ENCODE data around the gene KRT7. TPM values are rescaled to one million over a fixed set of nuclear protein-coding genes. Genes with fewer than 3 reads are reported as not detected.

The KRT7 gene
- total RNA-seq, 2 experiments from 2014 or later: not detected

DNA sequence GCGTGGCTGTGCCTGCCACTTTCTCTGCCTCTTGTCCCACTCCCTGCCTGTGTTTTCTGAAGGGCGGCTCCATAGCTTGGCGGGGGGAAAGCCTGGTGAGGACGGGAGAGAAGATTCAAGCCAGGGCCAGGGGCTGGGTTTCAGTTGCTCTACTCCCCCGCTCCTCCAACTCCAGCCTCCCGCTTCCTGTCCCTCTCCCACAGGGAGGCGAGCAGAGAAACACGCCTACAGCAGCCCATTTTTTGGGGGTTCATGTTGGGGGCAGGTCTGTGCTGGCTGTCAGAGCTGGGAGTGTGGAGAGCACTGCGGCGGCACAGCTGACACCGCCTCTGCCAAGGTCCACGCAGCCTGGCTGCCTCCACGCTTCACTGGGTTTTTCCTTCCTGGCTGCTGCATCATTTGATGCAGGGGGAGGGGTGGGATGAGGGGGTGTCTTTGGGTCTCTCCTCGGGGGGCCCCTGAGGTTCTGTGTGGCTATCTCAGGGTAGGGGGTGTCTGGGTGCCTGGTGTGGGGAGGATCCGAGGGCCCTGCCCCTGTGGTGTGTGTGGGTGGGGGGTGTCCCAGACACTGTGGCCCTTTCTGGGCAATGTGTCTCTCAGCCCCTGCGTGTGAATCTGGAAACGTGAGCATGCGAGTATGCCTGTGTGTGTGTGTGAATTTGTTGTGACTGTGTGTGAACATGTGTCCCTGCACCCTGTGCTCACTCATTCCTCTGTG is 30.5 kb upstream of the KRT7 start:
- Histone ChIP-seq H3K4me3 (ENCODE audit: low read depth, low read length, poor library complexity, severe bottlenecking) (no peak overlapping the region), H3K79me2 (ENCODE audit: insufficient read depth, low read depth, low read length) (no peaks in the 10 kb centered on the region), H2AFZ (ENCODE audit: low read length) (no peak overlapping the region), H3K27ac (ENCODE audit: low read depth, low read length, poor library complexity, severe bottlenecking) (no peak overlapping the region), H3K4me1 (ENCODE audit: insufficient read depth, low read length, poor library complexity, severe bottlenecking) (no peaks in the 10 kb centered on the region), H3K4me2 (ENCODE audit: low read length) (no peak overlapping the region), H3K9me3 (ENCODE audit: low read length) (no peaks in the 10 kb centered on the region), H3K36me3 (ENCODE audit: insufficient read depth, low read length) (no peaks in the 10 kb centered on the region), H4K20me1 (ENCODE audit: insufficient read depth, low read length) (no peaks in the 10 kb centered on the region), H3K9me2 (ENCODE audit: insufficient read depth, low read length) (no peaks in the 10 kb centered on the region)
- no TSS peak for BruUV-seq (replicated peaks)
- TF ChIP-seq CTCF (conservative IDR thresholded peaks at IDR 0.05; ENCODE audit: low read length) (no peak), EZH2phosphoT487 (IDR thresholded peaks at IDR 0.05; ENCODE audit: borderline replicate concordance, low read depth, low read length) (no peak)
- DNase-seq (ENCODE audit: low spot score): no peak
- ChIA-PET CTCF (ENCODE audit: unreplicated experiment) (interaction anchor here (0.6 kb wide), 1 partner anchor 185 kb away, joined by 7 read pairs; no protein-coding TSS in a partner anchor), POLR2A (interaction anchor here (0.6 kb wide), 1 partner anchor 707 kb away, joined by 3 read pairs; no protein-coding TSS in a partner anchor)
- intact Hi-C loops (cut with micrococcal nuclease; ENCODE audit: unreplicated experiment): no loop called here

DNA sequence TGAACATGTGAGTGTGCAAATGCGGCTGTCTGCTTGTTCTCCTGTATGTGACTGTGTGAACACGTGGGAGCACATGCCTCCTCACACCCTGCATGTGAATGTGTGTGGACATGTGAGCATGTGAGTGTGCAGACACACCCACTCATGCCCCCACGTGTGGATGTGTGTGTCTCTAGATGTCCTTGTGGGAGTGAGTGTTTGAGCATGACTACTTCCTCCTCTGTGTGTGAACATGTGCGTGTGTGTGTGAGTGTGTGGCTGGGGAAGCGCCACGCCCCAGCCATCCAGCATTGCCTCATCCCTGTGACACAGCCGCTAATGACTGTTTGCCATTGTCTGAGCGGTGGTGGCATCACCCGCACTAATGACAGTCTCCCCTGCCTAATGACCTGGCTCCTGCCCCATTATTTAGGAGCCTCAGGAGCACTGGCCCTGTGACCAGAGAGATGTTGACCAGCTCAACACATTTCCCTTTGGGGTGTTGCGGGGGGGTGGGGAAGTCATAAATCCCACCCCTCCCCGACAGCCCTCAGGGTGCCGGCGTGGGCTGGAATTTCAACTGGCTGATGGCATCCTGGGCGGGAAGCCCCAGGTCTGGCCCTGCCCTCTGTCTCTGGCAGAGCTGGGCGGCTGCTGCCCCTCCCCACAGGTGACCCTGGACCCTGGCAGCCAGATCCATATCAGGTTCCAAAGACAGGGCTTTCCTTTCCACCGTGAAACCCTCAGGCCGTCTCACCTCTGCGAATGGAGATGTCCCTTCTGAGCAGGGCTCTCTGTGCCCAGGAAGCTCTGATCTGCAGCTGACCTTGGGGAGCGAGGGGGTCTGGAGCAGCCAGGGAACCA is 29.7 kb upstream of the KRT7 start:
- DNase-seq (ENCODE audit: low spot score): peak; percentile 8
- H3K9me3 ChIP-seq (ENCODE audit: low read length): no peaks in the 10 kb centered on the region
- H2AFZ ChIP-seq (ENCODE audit: low read length): no peak overlapping the region
- no peaks in the 10 kb centered on the region for H3K4me1 ChIP-seq (ENCODE audit: insufficient read depth, low read length, poor library complexity, severe bottlenecking)
- no peak overlapping the region for H3K27ac ChIP-seq (ENCODE audit: low read depth, low read length, poor library complexity, severe bottlenecking)
- no peaks in the 10 kb centered on the region for H3K79me2 ChIP-seq (ENCODE audit: insufficient read depth, low read depth, low read length)
- H3K4me2 ChIP-seq (ENCODE audit: low read length): no peak overlapping the region
- no peak overlapping the region for H3K4me3 ChIP-seq (ENCODE audit: low read depth, low read length, poor library complexity, severe bottlenecking)
- no TSS peak for BruUV-seq (replicated peaks)
- H3K36me3 ChIP-seq (ENCODE audit: insufficient read depth, low read length): no peaks in the 10 kb centered on the region
- H3K9me2 ChIP-seq (ENCODE audit: insufficient read depth, low read length): no peaks in the 10 kb centered on the region
- no peaks in the 10 kb centered on the region for H4K20me1 ChIP-seq (ENCODE audit: insufficient read depth, low read length)
- intact Hi-C loops (cut with micrococcal nuclease; ENCODE audit: unreplicated experiment): no loop called here
- ChIA-PET CTCF (ENCODE audit: unreplicated experiment) (interaction anchor here (0.6 kb wide), 1 partner anchor 184 kb away, joined by 7 read pairs; no protein-coding TSS in a partner anchor), POLR2A (interaction anchor here (0.6 kb wide), 1 partner anchor 706 kb away, joined by 3 read pairs; no protein-coding TSS in a partner anchor)
- no peak for TF ChIP-seq CTCF (conservative IDR thresholded peaks at IDR 0.05; ENCODE audit: low read length)
- no peak for TF ChIP-seq EZH2phosphoT487 (IDR thresholded peaks at IDR 0.05; ENCODE audit: borderline replicate concordance, low read depth, low read length)
